Measurements from ENCODE around the gene CACNA1C. TPM values are rescaled to one million over a fixed set of nuclear protein-coding genes. Genes with fewer than 3 reads are reported as not detected.
A peak's percentile ranks its signal among the peaks of the same experiment; 100 is the strongest.

The CACNA1C gene
- total RNA-seq, 1 donor from 2014 or later: 1.6 TPM

DNA sequence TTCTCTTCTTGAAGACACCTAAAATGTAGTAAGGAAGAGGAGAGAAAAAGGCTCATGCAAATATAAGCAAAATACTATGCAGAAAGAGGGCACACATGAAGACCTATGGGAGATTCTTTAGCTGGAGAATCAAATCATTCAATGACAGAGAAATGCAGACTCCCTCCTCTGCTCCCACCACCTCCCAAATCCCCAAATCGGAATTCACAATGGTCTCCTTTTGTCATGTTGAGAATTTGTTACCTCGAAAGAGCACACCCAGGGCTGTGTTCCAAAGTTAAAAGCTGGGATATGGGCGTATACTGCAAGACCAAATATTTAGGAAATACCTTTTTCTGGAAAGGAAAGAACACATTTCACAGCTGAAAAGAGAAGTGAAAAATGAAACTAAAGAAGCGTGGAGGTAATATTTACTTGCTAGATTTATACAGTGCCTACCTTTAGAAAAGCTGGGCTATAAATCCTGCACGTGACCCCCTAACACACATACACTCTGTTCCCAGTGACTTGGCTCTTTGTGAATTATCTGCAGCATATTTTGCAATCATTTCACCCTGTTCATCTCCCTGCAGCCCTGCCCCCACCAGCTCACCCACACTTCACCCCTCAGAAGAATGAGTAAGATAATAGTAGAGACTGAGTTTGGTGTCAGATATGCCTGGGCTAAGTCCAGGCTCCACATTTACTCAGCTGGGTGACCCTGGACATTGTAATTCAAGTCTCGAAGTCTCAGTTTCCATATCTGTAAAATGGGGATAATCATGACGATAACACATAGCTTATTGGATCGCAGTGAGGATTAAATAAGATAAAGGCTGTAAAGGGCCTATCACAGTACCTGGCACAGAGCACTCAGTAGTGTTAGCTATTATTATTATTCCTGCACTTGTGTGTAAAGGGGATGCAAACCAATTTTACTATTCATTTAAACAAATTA, 2.9 kb upstream of the CACNA1C start:
- H3K36me3 Mint-ChIP-seq (ENCODE audit: low read depth): no peaks in the 10 kb centered on the region
- peaks cover 23% of the 10 kb centered on the region for H3K4me1 Mint-ChIP-seq
- TF ChIP-seq, protein P1, sequence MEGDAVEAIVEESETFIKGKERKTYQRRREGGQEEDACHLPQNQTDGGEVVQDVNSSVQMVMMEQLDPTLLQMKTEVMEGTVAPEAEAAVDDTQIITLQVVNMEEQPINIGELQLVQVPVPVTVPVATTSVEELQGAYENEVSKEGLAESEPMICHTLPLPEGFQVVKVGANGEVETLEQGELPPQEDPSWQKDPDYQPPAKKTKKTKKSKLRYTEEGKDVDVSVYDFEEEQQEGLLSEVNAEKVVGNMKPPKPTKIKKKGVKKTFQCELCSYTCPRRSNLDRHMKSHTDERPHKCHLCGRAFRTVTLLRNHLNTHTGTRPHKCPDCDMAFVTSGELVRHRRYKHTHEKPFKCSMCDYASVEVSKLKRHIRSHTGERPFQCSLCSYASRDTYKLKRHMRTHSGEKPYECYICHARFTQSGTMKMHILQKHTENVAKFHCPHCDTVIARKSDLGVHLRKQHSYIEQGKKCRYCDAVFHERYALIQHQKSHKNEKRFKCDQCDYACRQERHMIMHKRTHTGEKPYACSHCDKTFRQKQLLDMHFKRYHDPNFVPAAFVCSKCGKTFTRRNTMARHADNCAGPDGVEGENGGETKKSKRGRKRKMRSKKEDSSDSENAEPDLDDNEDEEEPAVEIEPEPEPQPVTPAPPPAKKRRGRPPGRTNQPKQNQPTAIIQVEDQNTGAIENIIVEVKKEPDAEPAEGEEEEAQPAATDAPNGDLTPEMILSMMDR (conservative IDR thresholded peaks at IDR 0.05): no peak
- H3K4me3 Mint-ChIP-seq: peak overlapping the region; percentile 86
- H3K9me3 Mint-ChIP-seq: no peaks in the 10 kb centered on the region
- peaks cover 77% of the 10 kb centered on the region for H3K27me3 Mint-ChIP-seq (ENCODE audit: low read depth)
- DNase-seq (ENCODE audit: low read depth, low spot score): no peak
- H3K27ac Mint-ChIP-seq (ENCODE audit: unreplicated experiment): no peak overlapping the region

DNA sequence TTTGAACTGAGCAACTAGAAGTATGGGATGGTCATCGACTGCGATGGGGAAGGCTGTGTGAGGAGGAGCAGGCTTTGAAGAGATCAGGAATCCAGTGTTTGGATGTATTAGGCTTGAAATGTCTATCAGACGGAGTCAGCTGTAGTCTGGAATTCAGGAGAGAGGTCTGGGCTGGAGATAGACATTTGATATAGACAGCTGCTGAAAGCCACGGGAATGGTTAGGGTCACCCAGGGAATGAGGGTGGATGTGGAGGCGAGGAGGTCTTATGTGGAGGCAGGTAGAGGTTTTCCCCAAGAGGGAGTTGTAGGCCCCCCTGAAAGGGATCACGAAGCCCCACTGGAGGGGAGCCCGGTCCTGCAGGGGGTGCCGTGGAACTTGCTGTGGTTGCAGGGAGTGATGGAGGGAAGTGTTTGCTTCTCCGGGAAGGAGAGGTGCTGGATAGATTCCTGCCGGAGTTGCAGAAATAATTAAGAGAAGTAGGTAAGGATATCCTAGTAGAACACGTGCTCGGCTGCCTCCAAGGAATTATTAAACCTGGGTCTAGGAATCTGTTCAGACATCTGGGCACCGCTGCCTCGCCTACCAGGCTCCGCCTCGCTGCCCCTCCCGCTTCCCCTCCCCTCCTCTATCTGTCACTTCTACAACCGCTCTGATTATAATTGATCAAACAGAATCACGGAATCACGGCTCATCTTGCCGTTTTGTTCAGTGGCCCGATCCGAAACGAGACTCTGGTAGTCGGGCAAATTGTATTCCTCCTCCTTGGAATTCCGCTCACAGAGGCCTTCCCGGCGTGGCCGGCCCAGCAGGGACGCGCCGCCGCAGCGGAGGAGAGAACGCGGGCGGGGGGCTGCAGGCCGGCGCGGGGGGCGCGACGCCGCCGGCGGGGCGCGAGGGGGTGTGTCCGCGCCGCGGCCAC, 826 bp upstream of the CACNA1C start:
- Mint-ChIP-seq H3K4me1 (peaks cover 23% of the 10 kb centered on the region), H3K4me3 (peak overlapping the region; percentile 86), H3K27me3 (ENCODE audit: low read depth) (peaks cover 87% of the 10 kb centered on the region), H3K27ac (ENCODE audit: unreplicated experiment) (no peak overlapping the region), H3K36me3 (ENCODE audit: low read depth) (no peaks in the 10 kb centered on the region), H3K9me3 (no peaks in the 10 kb centered on the region)
- no peak for DNase-seq (ENCODE audit: low read depth, low spot score)
- TF ChIP-seq, protein P1 (conservative IDR thresholded peaks at IDR 0.05): no peak

DNA sequence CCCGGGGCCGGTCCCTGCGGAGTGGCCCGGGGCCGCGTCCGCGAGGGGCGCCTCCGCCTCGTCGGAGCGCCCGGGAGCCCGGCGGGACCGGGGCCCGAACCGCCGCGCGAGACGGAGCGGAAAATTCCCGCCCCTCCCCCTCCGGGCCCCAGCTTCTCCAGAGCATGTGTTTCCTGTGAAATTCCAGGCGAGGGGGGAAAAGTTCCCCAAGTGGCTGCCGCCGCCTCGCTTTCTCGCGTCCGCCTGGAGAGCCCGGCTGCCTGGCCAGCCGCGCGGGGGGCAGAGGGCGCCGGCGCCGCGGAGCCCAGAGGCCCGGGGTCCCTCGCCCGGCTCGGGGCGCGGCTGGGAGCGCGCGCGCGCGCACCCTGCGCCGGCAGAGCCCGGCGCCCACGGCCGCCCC, 904 bp downstream of the CACNA1C start:
- Mint-ChIP-seq H3K27ac (ENCODE audit: unreplicated experiment) (no peak overlapping the region), H3K4me3 (no peak overlapping the region), H3K9me3 (no peaks in the 10 kb centered on the region), H3K36me3 (ENCODE audit: low read depth) (no peaks in the 10 kb centered on the region), H3K4me1 (peaks cover 23% of the 10 kb centered on the region), H3K27me3 (ENCODE audit: low read depth) (peaks cover 87% of the 10 kb centered on the region)
- TF ChIP-seq, protein P1 (conservative IDR thresholded peaks at IDR 0.05): no peak
- DNase-seq (ENCODE audit: low read depth, low spot score): no peak

DNA sequence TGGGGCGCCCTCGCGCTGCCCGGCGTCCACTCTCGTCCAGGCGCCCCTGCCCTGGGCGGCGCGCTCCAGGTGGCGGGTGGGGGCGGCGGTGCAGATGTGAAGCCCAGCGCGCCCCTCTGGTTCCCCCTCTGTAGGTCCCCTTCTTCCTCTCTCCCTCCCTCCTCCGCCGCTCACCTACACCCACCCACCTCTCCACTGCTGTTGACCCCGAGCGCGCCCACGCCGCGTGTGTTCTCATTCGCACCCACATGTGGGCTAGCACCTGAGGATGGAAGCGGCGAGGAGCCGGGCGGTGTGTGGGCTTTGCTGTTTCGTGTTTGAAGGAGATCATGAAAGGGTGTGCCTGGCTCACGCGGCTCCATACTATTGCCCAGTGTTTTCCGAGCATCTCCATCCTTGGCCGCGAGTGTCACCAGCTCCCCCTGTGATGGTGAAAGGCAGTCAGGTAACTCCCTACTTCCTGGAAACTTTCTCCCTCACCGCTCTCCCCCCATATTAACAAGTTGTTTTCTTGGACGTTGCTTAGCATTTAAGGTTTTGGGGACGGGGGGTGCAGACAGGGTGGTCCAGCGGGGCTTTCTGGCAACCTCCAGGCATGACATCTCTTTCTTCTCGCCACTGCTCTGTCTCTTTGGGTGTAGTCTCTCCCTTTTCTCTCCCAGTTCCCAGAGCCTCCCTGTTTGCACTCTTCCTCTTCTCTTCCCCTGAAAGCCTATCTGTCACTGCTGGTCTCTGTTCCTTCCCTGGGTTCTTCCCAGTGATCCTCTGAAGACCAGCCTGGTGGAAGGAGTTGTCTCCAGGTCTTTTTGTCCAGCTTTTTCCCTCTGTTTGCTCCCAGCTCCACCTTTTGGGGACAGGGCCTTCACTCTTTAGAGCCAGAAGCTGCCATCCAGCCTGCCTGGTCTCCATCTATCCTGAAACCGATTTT, 1.6 kb downstream of the CACNA1C start:
- TF ChIP-seq, protein P1 (conservative IDR thresholded peaks at IDR 0.05): no peak
- Mint-ChIP-seq H3K27ac (ENCODE audit: unreplicated experiment) (no peak overlapping the region), H3K27me3 (ENCODE audit: low read depth) (peaks cover 86% of the 10 kb centered on the region), H3K4me1 (peaks cover 23% of the 10 kb centered on the region), H3K36me3 (ENCODE audit: low read depth) (no peaks in the 10 kb centered on the region), H3K9me3 (no peaks in the 10 kb centered on the region), H3K4me3 (peak overlapping the region; percentile 82)
- DNase-seq (ENCODE audit: low read depth, low spot score): no peak
